ENCODE data around the gene PLA2G1B. TPM values are rescaled to one million over a fixed set of nuclear protein-coding genes. Genes with fewer than 3 reads are reported as not detected.

The PLA2G1B gene
- total RNA-seq (2014; rRNA removed; shearing (Covaris generic)) = not detected in 2 replicates

DNA sequence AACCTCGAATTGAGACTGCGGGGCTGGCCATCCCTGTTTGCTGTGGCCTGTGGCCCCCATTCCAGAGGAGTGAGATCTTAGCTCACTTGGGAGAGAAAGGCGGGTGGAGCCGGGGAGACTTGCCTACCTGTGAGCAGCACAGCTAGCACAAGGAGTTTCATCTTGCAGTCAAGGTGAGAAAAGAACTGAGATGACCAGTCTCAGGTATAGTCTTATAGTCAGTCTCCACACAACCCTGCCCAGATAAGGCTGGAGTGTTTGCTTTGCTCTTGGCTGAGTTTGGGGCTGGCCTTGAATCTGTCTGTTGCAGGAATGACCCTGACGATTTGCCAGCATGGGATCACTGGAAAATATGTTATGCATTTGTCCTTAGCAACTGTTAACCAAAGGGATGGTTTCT lies at the start of gene PLA2G1B:
PLA2G1B (minus strand) TSS at position 187 of the 400 bp plus-strand sequence; CDS start at position 161, 26 bp downstream.

DNA sequence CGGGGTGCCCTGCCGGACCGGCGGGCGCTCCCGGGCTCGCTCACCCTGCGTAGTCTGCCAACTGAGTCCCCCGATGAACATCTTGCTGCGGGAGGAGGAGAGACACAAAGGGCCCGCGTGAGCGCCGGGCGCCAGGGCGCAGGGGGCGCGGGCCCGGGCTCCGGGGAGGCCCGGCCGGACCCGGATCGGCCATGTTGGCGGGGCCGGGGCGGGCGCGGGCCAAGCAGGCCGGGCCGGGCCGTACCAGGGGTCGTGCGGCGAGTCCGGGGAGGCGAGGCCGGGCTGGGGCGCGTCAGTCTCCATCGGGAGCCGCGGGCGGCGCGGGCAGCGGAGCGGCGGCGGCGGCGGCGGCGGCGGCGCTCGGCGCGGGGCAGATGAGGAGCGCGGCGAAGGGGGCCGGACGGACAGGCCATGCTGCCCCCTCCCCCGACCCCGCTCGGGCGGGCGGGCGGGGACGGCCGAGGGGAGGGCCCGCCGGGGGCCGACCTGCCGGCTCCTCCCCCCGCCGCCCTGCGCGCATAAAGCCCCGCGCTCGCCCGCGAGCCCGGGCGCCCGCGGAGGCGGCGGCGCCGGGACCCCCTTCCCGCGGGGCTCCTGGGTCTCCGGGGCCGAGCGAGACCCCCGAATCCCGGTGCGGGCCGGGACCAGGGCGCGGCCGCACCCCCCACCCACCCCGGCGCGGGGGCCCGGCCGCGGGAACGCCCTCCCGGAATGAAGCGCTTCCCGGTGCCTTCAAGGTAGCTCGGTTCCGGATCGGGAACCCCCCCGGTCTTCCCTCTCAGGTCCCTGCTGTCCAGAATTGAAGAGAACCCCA lies 41.4 kb upstream of the PLA2G1B start, which contains the start of gene MSI1:
MSI1 (minus strand) TSS at position 376 of the 814 bp plus-strand sequence; CDS start at position 303, 73 bp downstream.

DNA sequence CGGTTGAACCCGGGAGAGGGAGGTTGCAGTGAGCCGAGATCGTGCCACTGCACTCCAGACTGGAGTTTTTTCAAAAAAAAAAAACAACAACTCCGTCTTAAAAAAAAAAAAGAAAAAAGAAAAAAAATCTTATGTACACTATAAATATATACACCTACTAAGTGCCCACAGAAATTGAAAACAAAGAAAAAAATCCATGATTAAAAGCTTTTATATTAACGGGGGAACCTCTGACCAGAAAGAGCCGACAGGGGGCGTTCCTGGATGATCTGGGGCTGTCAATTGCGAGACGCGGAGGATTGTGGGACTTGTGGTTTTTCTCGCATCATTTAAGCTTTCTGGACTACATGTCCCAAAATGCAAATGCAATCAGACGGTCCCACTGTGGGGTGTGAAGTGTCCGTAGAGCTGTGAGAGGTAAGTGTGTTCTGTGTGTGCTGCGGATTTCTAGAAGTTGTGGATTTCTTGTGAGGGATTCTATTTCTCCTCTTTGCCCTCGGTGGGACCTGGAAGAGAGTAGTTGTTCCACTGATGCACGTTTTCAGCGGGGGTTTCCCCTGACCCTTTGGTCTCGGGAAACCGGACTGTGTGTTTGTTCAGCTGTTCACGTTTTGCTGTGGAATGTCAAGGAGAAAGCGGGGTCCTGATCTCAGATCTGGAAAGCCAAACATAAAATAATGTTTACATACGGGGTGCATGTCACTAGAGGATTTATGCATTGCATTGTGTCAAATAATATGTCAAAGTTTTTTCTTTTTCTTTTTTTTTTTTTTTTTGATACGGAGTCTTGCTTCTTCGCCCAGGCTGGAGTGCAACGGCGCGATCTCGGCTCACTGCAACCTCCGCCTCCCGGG lies 25.4 kb downstream of the PLA2G1B start, which contains the start of gene SIRT4:
SIRT4 (plus strand) TSS at position 360 of the 854 bp plus-strand sequence. CDS start 1,241 bp downstream, outside the sequence.

DNA sequence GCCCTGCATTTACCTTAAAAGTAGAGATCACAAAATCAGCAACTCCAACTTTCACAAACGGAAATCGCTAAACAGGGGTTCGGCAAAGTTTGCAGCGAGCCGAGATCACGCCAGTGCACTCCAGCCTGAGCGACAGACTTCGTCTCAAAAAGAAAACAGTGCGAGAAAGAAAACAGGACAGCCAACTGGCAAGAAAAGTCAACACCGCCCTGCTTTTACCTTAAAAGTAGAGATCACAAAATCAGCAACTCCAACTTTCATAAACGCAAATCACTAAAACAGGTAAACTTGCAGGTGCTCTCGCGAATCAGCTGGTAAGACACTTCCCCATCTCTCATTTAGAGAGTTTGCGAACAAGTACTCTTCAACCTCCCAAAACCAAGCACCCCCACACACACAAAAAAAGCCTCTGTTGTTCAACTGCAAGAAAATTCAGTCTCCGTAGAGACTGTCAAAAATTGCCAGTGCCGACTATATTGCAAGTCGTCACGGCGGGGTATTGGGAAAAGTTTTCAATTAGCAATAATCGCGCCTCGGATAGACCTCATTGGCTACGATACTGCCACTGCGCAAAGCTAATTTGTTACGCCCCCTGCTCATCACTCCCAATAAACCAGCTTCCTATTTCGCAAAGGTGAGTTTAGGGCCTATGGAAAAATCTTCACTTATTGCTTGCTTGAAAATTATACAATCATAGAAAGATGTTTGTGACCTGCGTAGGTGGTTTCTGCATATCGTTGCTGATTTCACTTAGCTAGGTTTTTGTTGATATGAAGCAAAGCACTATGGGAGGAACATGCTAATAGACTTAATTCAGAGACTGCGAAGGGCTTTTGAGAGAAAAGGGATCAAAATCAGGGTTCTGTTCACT lies 34.7 kb downstream of the PLA2G1B start, which contains the start of gene RNU4-1:
RNU4-1 (minus strand) TSS at position 577 of the 871 bp plus-strand sequence.

Small RNA genes lying within 50 kb of the gene (small RNA-seq; reads per million reads assigned to genes)
- 850 reads per million, percentile 99 among the genes with 10 or more reads in this experiment for gene RNU4-1
- gene RNU4-2 = 586 reads per million, percentile 98 among the genes with 10 or more reads in this experiment
- gene RNU6-1088P = not detected

Other genes with a start within 250 kb of the PLA2G1B start
- 28.2 and 29.4 TPM in 2 replicates for gene RAB35, start 211.0 kb downstream of the PLA2G1B start, total RNA-seq (2014; rRNA removed; shearing (Covaris generic))
- 107 and 150 TPM in 2 replicates for gene GCN1, start 133.1 kb downstream of the PLA2G1B start, total RNA-seq (2014; rRNA removed; shearing (Covaris generic))
- gene RPLP0, start 126.7 kb downstream of the PLA2G1B start, total RNA-seq (2014; rRNA removed; shearing (Covaris generic)) = 6,928 and 7,524 TPM in 2 replicates
- gene PXN, start 62.0 kb downstream of the PLA2G1B start, total RNA-seq (2014; rRNA removed; shearing (Covaris generic)) = 108 and 144 TPM in 2 replicates
- under 0.01 TPM in 1 of 2 replicates, not detected in the other for gene RNU4-2, start 35.9 kb downstream of the PLA2G1B start, total RNA-seq (2014; rRNA removed; shearing (Covaris generic))
- under 0.01 TPM in 2 replicates for gene RNU4-1, start 34.5 kb downstream of the PLA2G1B start, total RNA-seq (2014; rRNA removed; shearing (Covaris generic))
- 0.80 and 1.3 TPM in 2 replicates for gene SIRT4, start 25.5 kb downstream of the PLA2G1B start, total RNA-seq (2014; rRNA removed; shearing (Covaris generic))
- 0.19 TPM in 2 replicates for gene MSI1, start 41.4 kb upstream of the PLA2G1B start, total RNA-seq (2014; rRNA removed; shearing (Covaris generic))
- 679 and 783 TPM in 2 replicates for gene COX6A1, start 110.3 kb upstream of the PLA2G1B start, total RNA-seq (2014; rRNA removed; shearing (Covaris generic))
- gene TRIAP1, start 118.6 kb upstream of the PLA2G1B start, total RNA-seq (2014; rRNA removed; shearing (Covaris generic)) = 22.1 and 25.3 TPM in 2 replicates
- 17.7 and 24.7 TPM in 2 replicates for gene GATC, start 118.7 kb upstream of the PLA2G1B start, total RNA-seq (2014; rRNA removed; shearing (Covaris generic))
- gene SRSF9, start 142.0 kb upstream of the PLA2G1B start, total RNA-seq (2014; rRNA removed; shearing (Covaris generic)) = 187 and 192 TPM in 2 replicates
- 261 and 283 TPM in 2 replicates for gene DYNLL1, start 168.3 kb upstream of the PLA2G1B start, total RNA-seq (2014; rRNA removed; shearing (Covaris generic))
- gene COQ5, start 201.4 kb upstream of the PLA2G1B start, total RNA-seq (2014; rRNA removed; shearing (Covaris generic)) = 35.6 and 40.7 TPM in 2 replicates
- 45.1 and 59.2 TPM in 2 replicates for gene RNF10, start 206.6 kb upstream of the PLA2G1B start, total RNA-seq (2014; rRNA removed; shearing (Covaris generic))

Data from A375 (cell line).